Eye (tissue), 1 donor: Measurements from ENCODE around the gene PPWD1.

ENCODE experiments used
- DNase-seq: peaks from one replicate; pipeline ENCODE4 v3.0.0-alpha.2; 2015

Gene PPWD1

GRCh38 chr5:65624025-65624570 lies 61.0 kb downstream of the PPWD1 start, which contains the start of gene TRIM23:
Gene TRIM23 (minus strand): TSS chr5:65624333. CDS start chr5:65624274, 59 bp downstream.
- DNase-seq: no peak

GRCh38 chr5:65624571-65625555 lies 61.8 kb downstream of the PPWD1 start, which contains the start of the genes SHLD3 and TRAPPC13:
Gene SHLD3 (plus strand): TSS chr5:65625027. CDS start chr5:65629588, 4,561 bp downstream.
Gene TRAPPC13 (plus strand): TSS chr5:65625027. CDS start chr5:65625061, 34 bp downstream.
- DNase-seq: peak; percentile 98

GRCh38 chr5:65625743-65626142 lies 62.6 kb downstream of the PPWD1 start:
- DNase-seq: no peak

- no peak for DNase-seq
Observed at GRCh38 chr5:65630981-65631380, 67.9 kb downstream of the PPWD1 start.
